Lower lobe of right lung (tissue), 2 donors: Measurements from ENCODE around the gene NUFIP2. TPM values are rescaled to one million over a fixed set of nuclear protein-coding genes. Genes with fewer than 3 reads are reported as not detected.
"Not testable (repeated sequence)": the region's sequence is repeated elsewhere in the genome, so short reads cannot be mapped to it uniquely, and the experiment has no call there.

Source experiments
- ATAC-seq, 2 donors: fragments of 200-7000 bp; cut with Tn5 transposase; one replicate each; pipeline ENCODE4 v1.9.1; 2020 to 2022; ENCODE audit warnings: mild to moderate bottlenecking in 2 of 2, moderate library complexity in 2 of 2
- DNase-seq: peaks from one replicate; pipeline ENCODE4 v3.0.0-alpha.2; 2020
- H3K27ac ChIP-seq: fragments of 200-600 bp; one replicate; pipeline ENCODE4 v1.8.0; 2022
- H3K27me3 ChIP-seq: fragments of 200-600 bp; one replicate; pipeline ENCODE4 v1.8.0; 2022; ENCODE audit warnings: low read depth
- H3K36me3 ChIP-seq: fragments of 200-600 bp; one replicate; pipeline ENCODE4 v1.8.0; 2022; ENCODE audit warnings: mild to moderate bottlenecking
- H3K4me1 ChIP-seq: fragments of 200-600 bp; one replicate; pipeline ENCODE4 v1.8.0; 2022
- H3K4me3 ChIP-seq: fragments of 200-600 bp; one replicate; pipeline ENCODE4 v1.8.0; 2022; ENCODE audit warnings: mild to moderate bottlenecking
- H3K9me3 ChIP-seq: fragments of 200-600 bp; one replicate; pipeline ENCODE4 v1.8.0; 2022
- CTCF ChIP-seq: fragments of 200-600 bp; IDR thresholded peaks from one replicate; pipeline ENCODE4 v1.8.0; 2022; ENCODE audit warnings: antibody characterized with exemption, mild to moderate bottlenecking
- intact Hi-C: fragments of 100-400 bp; cut with DNase I; formaldehyde crosslinking; loops from one replicate; pipeline ENCODE4 v1.11.0; 2022
- long read RNA-seq: library from polyadenylated mRNA; unstranded; transcript quantifications from one replicate; pipeline ENCODE4 v2.0.0, GENCODE V29; 2021
- total RNA-seq: library from RNA; stranded (reverse); fragmentation: NEBNext Ultra II Directional; extraction: Animal tissue kit (Norgen Biotek cat#: 25700); gene quantifications from one replicate; pipeline ENCODE4 v1.2.1, GENCODE V29; 2021
- donor health status: DM: no; HTN: yes; CAD: no; lungs with severe emphysema.

The NUFIP2 gene
- total RNA-seq: 66.2 TPM
- long read RNA-seq, full-length matches to known transcripts: 1 of 18 reads
- long read RNA-seq, partial matches to known transcripts: 0 of 18 reads
- long read RNA-seq, other reads (novel, unspliced or antisense): 17 of 18 reads

GRCh38 chr17:29293890-29294579 lies at the start of gene NUFIP2:
NUFIP2 (minus strand) TSS chr17:29294148; CDS start chr17:29294059, 89 bp downstream.
- ATAC-seq (peak; percentile 96 to 98), DNase-seq (peak; percentile 99)
- H3K4me1 ChIP-seq: peaks cover 36% of the 10 kb centered on the region
- no peak for TF ChIP-seq CTCF
- no peaks in the 10 kb centered on the region for H3K27me3 ChIP-seq
- H3K9me3 ChIP-seq: no peaks in the 10 kb centered on the region
- H3K36me3 ChIP-seq: peaks cover 14% of the 10 kb centered on the region
- intact Hi-C loops: no loop called here
- H3K27ac ChIP-seq: peak within 1 kb of the TSS; percentile 97
- peak within 1 kb of the TSS; percentile 98 for H3K4me3 ChIP-seq

- Histone ChIP-seq H3K4me1 (no peaks in the 10 kb centered on the region), H3K9me3 (no peaks in the 10 kb centered on the region), H3K4me3 (no peak overlapping the region), H3K27ac (no peak overlapping the region), H3K36me3 (no peaks in the 10 kb centered on the region), H3K27me3 (no peaks in the 10 kb centered on the region)
- no peak for TF ChIP-seq CTCF
- intact Hi-C loops: no loop called here
- DNase-seq (no peak), ATAC-seq (no peak)
These were observed 48.3 kb upstream of the NUFIP2 start for GRCh38 chr17:29342158-29342765.

- ATAC-seq (no peak), DNase-seq (no peak)
- Histone ChIP-seq H3K27ac (no peak overlapping the region), H3K36me3 (no peaks in the 10 kb centered on the region), H3K27me3 (no peaks in the 10 kb centered on the region), H3K4me1 (no peaks in the 10 kb centered on the region), H3K4me3 (no peak overlapping the region), H3K9me3 (no peaks in the 10 kb centered on the region)
- no peak for TF ChIP-seq CTCF
- intact Hi-C loops: no loop called here
These were observed 47.8 kb upstream of the NUFIP2 start for GRCh38 chr17:29341726-29342125.

GRCh38 chr17:29339016-29339415 lies 45.1 kb upstream of the NUFIP2 start:
- H3K9me3 ChIP-seq, H3K27ac ChIP-seq, intact Hi-C loops, H3K36me3 ChIP-seq, H3K4me1 ChIP-seq, H3K27me3 ChIP-seq, H3K4me3 ChIP-seq, DNase-seq, ATAC-seq: not testable (repeated sequence)

GRCh38 chr17:29331708-29332085 lies 37.7 kb upstream of the NUFIP2 start:
- no peak overlapping the region for H3K27ac ChIP-seq
- H3K4me1 ChIP-seq: no peaks in the 10 kb centered on the region
- ATAC-seq (no peak), DNase-seq (no peak)
- H3K27me3 ChIP-seq: no peaks in the 10 kb centered on the region
- intact Hi-C loops: no loop called here
- H3K4me3 ChIP-seq: no peak overlapping the region
- no peaks in the 10 kb centered on the region for H3K36me3 ChIP-seq
- TF ChIP-seq CTCF: no peak
- no peaks in the 10 kb centered on the region for H3K9me3 ChIP-seq

- no peaks in the 10 kb centered on the region for H3K27me3 ChIP-seq
- intact Hi-C loops: no loop called here
These were observed 37.2 kb upstream of the NUFIP2 start for GRCh38 chr17:29331075-29331707.

More at GRCh38 chr17:29331075-29331707, 37.2 kb upstream of the NUFIP2 start:
- no peak for DNase-seq
- Histone ChIP-seq H3K36me3 (no peaks in the 10 kb centered on the region), H3K9me3 (no peaks in the 10 kb centered on the region), H3K4me1 (no peaks in the 10 kb centered on the region), H3K27ac (no peak overlapping the region), H3K4me3 (no peak overlapping the region)
- no peak for TF ChIP-seq CTCF
- ATAC-seq: no peak
